Activated CD4-positive, alpha-beta memory T cell treated with anti-CD3 and anti-CD28 coated beads, Interleukin-2, amount 10 ng/mL, durations not matched to agents 7 days and 5 days (primary cell): ENCODE measurements around the gene AGR2. TPM values are rescaled to one million over a fixed set of nuclear protein-coding genes. Genes with fewer than 3 reads are reported as not detected.
"Not testable (repeated sequence)": the region's sequence is repeated elsewhere in the genome, so short reads cannot be mapped to it uniquely, and the experiment has no call there.

ENCODE experiments used
- CTCF ChIA-PET: fragments of 350-600 bp; sonication (Branson Sonifier 250); formaldehyde crosslinking; loops from one replicate; lab custom pipeline; 2021; ENCODE audit warnings: antibody characterized with exemption, inconsistent platforms; lab: Charles Lee
- POLR2A ChIA-PET: fragments of 350-600 bp; sonication (Branson Sonifier 250); formaldehyde crosslinking; loops from one replicate; lab custom pipeline; 2021; ENCODE audit warnings: antibody characterized with exemption; lab: Charles Lee
- DNase-seq: peaks from one replicate; pipeline ENCODE4 v3.0.0-alpha.2; 2020
- H3K27ac Mint-ChIP-seq: one replicate; pipeline ENCODE4 v1.8.0; 2021; ENCODE audit warnings: mild to moderate bottlenecking, mixed read lengths
- H3K27me3 Mint-ChIP-seq: one replicate; pipeline ENCODE4 v1.8.0; 2021; ENCODE audit warnings: mixed read lengths
- H3K36me3 Mint-ChIP-seq: one replicate; pipeline ENCODE4 v1.8.0; 2021; ENCODE audit warnings: low read depth, mixed read lengths
- H3K4me1 Mint-ChIP-seq: one replicate; pipeline ENCODE4 v1.8.0; 2021; ENCODE audit warnings: mixed read lengths
- H3K4me3 Mint-ChIP-seq: one replicate; pipeline ENCODE4 v1.8.0; 2021; ENCODE audit warnings: mild to moderate bottlenecking, mixed read lengths
- H3K9me3 Mint-ChIP-seq: one replicate; pipeline ENCODE4 v1.8.0; 2021; ENCODE audit warnings: mixed read lengths
- total RNA-seq, 2 experiments: library from RNA; stranded (reverse); gene quantifications; one replicate each; pipeline ENCODE4 v1.2.3, GENCODE V29; 2021

The AGR2 gene
- not detected for total RNA-seq

DNA sequence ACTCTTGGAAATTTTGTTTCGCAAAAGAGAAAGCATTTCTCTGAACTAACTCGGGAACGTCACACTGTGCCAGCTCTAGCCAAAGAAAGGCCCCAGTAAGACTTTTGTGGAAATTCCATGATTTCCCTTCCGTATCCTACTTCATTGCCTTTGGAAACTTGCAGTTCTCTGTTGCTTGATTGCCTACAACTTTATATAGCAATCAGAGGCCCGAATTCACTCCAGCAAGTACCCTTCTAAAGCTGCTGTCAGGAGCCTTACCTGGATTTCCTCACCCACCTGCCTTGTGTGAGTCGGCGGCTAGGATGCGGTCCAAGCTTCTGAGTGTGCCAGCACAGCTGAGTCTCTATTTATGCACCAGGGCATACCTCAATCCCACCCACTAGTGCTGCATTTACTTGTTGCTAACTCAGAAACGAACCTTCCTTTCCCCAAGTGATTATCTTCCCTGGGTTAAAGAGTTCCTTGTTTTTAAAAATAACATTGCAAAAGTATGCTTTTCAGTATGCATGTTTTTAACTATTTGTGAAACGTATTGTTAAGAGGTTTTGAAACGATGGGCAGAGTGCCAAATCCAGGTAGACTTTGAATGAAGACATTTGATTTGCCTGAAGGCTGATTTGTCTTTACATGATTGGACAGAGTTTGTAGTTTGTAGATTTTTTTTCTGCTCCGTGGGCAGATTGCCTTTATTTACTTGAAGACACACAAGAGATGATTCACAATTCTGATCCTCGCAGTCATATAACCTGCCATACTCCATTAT is at the start of gene AGR2:
Gene AGR2, minus strand, starts transcription at position 326 of the 766 bp plus-strand sequence. CDS start 3,203 bp downstream, outside the sequence.
- no peak within 1 kb of the TSS for H3K27ac Mint-ChIP-seq
- POLR2A ChIA-PET = no interaction called here
- H3K27me3 Mint-ChIP-seq = peaks cover 30% of the 10 kb centered on the region
- H3K4me1 Mint-ChIP-seq = no peaks in the 10 kb centered on the region
- H3K36me3 Mint-ChIP-seq = no peaks in the 10 kb centered on the region
- H3K4me3 Mint-ChIP-seq = no peak within 1 kb of the TSS
- CTCF ChIA-PET = interaction anchor here (1.6 kb wide), 1 partner anchor 34 kb away, joined by 3 read pairs; no protein-coding TSS in a partner anchor
- no peak for DNase-seq
- H3K9me3 Mint-ChIP-seq = no peaks in the 10 kb centered on the region

DNA sequence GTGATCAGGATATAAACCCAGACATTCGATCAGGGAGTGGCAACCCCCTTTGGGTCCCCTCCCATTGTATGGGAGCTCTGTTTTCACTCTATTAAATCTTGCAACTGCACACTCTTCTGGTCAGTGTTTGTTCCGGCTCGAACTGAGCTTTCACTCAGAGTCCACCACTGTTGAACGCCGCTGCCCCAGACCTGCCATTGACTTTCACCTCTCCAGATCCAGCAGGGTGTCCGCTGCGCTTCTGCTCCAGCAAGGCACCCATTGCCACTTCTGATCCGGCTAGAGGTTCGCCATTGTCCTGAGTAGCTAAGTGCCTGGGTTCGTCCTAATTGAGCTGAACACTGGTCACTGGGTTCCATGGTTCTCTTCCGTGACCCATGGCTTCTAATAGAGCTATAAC is 48.4 kb upstream of the AGR2 start:
- H3K4me1 Mint-ChIP-seq, DNase-seq, H3K4me3 Mint-ChIP-seq, H3K27ac Mint-ChIP-seq, POLR2A ChIA-PET, H3K9me3 Mint-ChIP-seq, H3K36me3 Mint-ChIP-seq, CTCF ChIA-PET: not testable (repeated sequence)
- peaks cover 33% of the 10 kb centered on the region for H3K27me3 Mint-ChIP-seq

DNA sequence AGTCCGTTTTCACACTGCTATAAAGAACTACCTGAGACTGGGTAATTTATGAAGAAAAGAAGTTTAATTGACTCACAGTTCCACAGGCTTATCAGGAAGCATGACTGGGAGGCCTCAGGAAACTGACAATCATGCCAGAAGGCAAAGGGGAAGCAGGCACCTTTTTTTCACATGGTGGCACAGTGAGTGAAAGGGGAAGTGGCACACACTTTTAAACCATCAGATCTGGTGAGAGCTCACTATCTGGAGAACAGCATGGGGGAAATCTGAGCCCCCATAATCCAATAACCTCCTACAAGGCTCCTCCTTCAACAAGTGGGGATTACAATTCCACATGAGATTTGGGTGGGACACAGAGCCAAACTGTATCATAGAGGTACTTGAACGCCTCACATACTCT is 47.0 kb upstream of the AGR2 start:
- no peaks in the 10 kb centered on the region for H3K36me3 Mint-ChIP-seq
- H3K9me3 Mint-ChIP-seq = no peaks in the 10 kb centered on the region
- H3K4me1 Mint-ChIP-seq = no peaks in the 10 kb centered on the region
- H3K4me3 Mint-ChIP-seq = no peak overlapping the region
- DNase-seq = no peak
- POLR2A ChIA-PET = no interaction called here
- peaks cover 35% of the 10 kb centered on the region for H3K27me3 Mint-ChIP-seq
- CTCF ChIA-PET = no interaction called here
- H3K27ac Mint-ChIP-seq = no peak overlapping the region

GRCh38 chr7:16850614-16851466 is 46.0 kb upstream of the AGR2 start:
- H3K27me3 Mint-ChIP-seq = peaks cover 36% of the 10 kb centered on the region
- POLR2A ChIA-PET = no interaction called here
- DNase-seq = no peak
- H3K27ac Mint-ChIP-seq = no peak overlapping the region
- H3K4me1 Mint-ChIP-seq = no peaks in the 10 kb centered on the region
- no peaks in the 10 kb centered on the region for H3K9me3 Mint-ChIP-seq
- no peak overlapping the region for H3K4me3 Mint-ChIP-seq
- CTCF ChIA-PET = no interaction called here
- H3K36me3 Mint-ChIP-seq = no peaks in the 10 kb centered on the region

GRCh38 chr7:16849296-16850148 is 44.7 kb upstream of the AGR2 start:
- H3K4me3 Mint-ChIP-seq = no peak overlapping the region
- POLR2A ChIA-PET = no interaction called here
- H3K36me3 Mint-ChIP-seq = no peaks in the 10 kb centered on the region
- no peak overlapping the region for H3K27ac Mint-ChIP-seq
- H3K4me1 Mint-ChIP-seq = no peaks in the 10 kb centered on the region
- no peaks in the 10 kb centered on the region for H3K9me3 Mint-ChIP-seq
- no peak for DNase-seq
- CTCF ChIA-PET = no interaction called here
- peaks cover 41% of the 10 kb centered on the region for H3K27me3 Mint-ChIP-seq

DNA sequence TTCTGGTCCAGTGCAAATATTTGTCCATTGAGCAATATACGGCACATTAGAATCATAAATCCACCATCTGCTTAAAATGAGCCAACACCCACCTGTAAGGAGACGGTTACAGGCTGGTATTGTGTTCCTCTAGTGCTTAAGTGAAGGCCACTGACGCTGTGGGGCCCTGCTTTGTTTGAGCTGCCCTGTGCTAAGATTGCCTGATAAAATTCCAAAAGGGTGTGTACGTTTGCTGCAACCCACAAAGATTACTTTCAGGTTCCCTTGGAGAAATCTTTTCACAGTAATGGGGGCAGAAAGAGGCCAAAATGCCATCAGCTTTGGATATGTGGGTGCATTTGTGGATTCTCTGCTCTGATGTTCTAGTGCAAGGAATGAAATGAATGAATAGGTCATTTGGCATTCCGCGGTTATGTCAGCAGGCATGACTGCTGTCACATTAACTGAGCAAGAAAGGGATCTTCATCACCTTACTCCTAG is 42.6 kb upstream of the AGR2 start:
- DNase-seq = no peak
- ChIA-PET CTCF (no interaction called here), POLR2A (no interaction called here)
- Mint-ChIP-seq H3K4me1 (no peaks in the 10 kb centered on the region), H3K27ac (no peak overlapping the region), H3K27me3 (peaks cover 39% of the 10 kb centered on the region), H3K9me3 (no peaks in the 10 kb centered on the region), H3K4me3 (no peak overlapping the region), H3K36me3 (no peaks in the 10 kb centered on the region)

DNA sequence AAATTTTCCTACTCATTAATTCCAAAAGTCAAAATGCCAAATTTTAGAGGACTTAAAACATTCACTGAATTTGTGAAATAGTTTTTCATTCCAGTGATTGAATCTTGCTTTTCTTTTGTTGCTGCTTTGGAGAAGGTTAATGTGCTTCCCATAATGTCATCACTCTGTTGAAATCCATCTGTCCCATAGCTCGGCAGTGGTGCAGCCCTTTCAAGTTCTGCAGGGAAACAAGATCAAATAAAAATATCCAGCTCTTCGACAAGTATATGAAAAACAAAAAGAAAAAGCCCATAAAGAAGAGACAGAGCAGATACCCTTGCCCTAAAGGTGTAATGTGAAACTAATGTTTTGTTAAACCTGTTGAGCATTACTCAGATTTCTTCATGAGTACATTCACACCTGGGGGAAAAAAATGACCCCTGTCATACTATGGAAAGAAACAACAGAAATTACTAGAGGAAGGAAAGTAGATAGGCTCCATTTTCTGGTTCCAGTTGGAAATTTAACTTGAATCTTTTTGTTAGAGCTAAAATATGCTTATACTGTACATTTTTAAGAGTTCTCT is 41.9 kb upstream of the AGR2 start:
- no peak overlapping the region for H3K27ac Mint-ChIP-seq
- H3K4me3 Mint-ChIP-seq = no peak overlapping the region
- no peaks in the 10 kb centered on the region for H3K4me1 Mint-ChIP-seq
- CTCF ChIA-PET = no interaction called here
- H3K36me3 Mint-ChIP-seq = no peaks in the 10 kb centered on the region
- POLR2A ChIA-PET = no interaction called here
- DNase-seq = no peak
- peaks cover 32% of the 10 kb centered on the region for H3K27me3 Mint-ChIP-seq
- no peaks in the 10 kb centered on the region for H3K9me3 Mint-ChIP-seq

DNA sequence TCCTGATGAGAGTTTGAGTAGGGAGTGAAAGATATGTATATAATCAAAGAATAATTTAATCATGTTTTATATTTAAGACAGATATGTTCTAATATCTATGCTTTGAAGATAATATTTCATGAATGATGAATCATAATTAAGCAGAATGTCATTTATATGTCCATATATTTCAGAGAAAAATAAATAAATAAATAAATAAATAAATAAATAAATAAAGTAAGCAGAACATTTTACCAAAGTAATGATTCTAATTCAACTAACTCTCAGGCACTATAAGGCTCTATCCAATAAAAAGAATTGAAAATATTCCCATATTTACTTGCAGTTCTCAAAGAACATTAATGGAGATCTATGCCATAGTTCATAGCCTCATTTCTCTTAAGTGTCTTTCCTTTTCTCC is 40.9 kb upstream of the AGR2 start:
- no peaks in the 10 kb centered on the region for H3K4me1 Mint-ChIP-seq
- H3K36me3 Mint-ChIP-seq = no peaks in the 10 kb centered on the region
- peaks cover 25% of the 10 kb centered on the region for H3K27me3 Mint-ChIP-seq
- H3K27ac Mint-ChIP-seq = no peak overlapping the region
- DNase-seq = no peak
- no peak overlapping the region for H3K4me3 Mint-ChIP-seq
- no peaks in the 10 kb centered on the region for H3K9me3 Mint-ChIP-seq
- POLR2A ChIA-PET = no interaction called here
- CTCF ChIA-PET = no interaction called here

DNA sequence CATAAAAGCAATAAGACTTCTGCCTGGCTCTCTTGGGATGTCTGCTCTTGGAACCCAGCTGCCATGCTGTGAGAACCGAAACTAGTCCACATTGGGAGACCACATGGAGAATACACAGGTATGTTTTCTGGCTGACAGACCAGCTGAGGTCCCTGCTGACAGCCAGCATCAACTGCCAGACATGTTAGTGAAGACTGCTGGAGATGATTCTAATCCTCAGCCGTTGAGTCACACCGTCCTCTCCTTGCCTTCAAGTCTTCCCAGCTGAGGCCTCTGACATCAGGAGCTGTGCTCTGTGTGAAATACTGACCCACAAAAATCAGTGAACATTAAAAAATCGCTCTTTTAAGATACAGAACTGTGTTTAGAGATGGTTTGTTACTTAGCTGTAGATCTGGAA is 36.9 kb upstream of the AGR2 start:
- ChIA-PET CTCF (no interaction called here), POLR2A (no interaction called here)
- Mint-ChIP-seq H3K4me1 (no peaks in the 10 kb centered on the region), H3K4me3 (no peak overlapping the region), H3K27me3 (peaks cover 10% of the 10 kb centered on the region), H3K27ac (no peak overlapping the region), H3K36me3 (no peaks in the 10 kb centered on the region), H3K9me3 (no peaks in the 10 kb centered on the region)
- DNase-seq = no peak

DNA sequence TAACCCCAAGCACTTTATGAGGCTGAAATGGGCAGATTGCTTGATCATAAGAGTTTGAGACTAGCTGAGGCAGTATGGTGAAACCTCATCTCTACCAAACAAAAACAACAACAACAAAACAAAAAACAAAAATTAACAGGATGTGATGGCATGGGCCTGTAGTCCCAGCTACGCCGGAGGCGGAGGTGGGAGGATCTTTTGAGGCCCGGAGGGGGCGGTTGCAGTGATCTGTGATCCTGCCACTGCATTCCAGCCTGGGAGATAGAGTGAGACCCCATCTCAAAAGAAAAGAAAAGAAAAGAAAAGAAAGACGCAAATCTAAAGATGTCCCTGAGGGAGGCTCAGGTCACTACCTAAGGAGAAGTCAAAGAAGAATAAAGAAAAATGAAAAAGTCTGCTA is 35.3 kb upstream of the AGR2 start:
- no peaks in the 10 kb centered on the region for H3K4me1 Mint-ChIP-seq
- no peaks in the 10 kb centered on the region for H3K9me3 Mint-ChIP-seq
- H3K27me3 Mint-ChIP-seq = peaks cover 8% of the 10 kb centered on the region
- ChIA-PET CTCF (interaction anchor here (0.7 to 1.1 kb wide), 3 partner anchors 9 to 137 kb away, joined by 3 read pairs; no protein-coding TSS in a partner anchor), POLR2A (no interaction called here)
- no peak for DNase-seq
- no peak overlapping the region for H3K27ac Mint-ChIP-seq
- no peak overlapping the region for H3K4me3 Mint-ChIP-seq
- H3K36me3 Mint-ChIP-seq = no peaks in the 10 kb centered on the region

GRCh38 chr7:16839646-16840045 is 34.8 kb upstream of the AGR2 start:
- no peak overlapping the region for H3K27ac Mint-ChIP-seq
- no peaks in the 10 kb centered on the region for H3K36me3 Mint-ChIP-seq
- no peaks in the 10 kb centered on the region for H3K9me3 Mint-ChIP-seq
- ChIA-PET POLR2A (no interaction called here), CTCF (interaction anchor here (0.7 to 1.1 kb wide), 3 partner anchors 9 to 138 kb away, joined by 3 read pairs; no protein-coding TSS in a partner anchor)
- peaks cover 8% of the 10 kb centered on the region for H3K27me3 Mint-ChIP-seq
- DNase-seq = no peak
- no peak overlapping the region for H3K4me3 Mint-ChIP-seq
- H3K4me1 Mint-ChIP-seq = no peaks in the 10 kb centered on the region

DNA sequence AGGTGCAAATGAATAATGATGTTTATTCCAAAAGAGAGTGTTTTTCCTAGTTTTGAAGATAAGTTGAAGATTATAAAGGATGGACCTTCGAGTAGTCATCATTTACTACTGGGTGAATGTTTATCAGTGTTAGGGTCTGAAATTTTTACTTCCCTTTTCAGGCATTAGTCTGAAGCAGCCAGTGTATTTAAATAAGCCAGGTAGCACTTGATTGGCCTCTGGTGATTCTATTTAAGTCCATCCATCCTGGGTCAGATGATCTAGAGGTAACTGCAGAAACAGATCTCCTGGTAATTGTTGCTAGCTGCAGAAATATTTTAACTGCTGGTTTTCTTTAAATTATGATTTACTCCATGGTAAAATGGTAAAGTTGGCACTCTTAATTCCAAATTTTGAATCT is 34.1 kb upstream of the AGR2 start:
- no peak overlapping the region for H3K4me3 Mint-ChIP-seq
- H3K9me3 Mint-ChIP-seq = no peaks in the 10 kb centered on the region

More for the DNA sequence above, 34.1 kb upstream of the AGR2 start:
- POLR2A ChIA-PET = no interaction called here
- no peaks in the 10 kb centered on the region for H3K4me1 Mint-ChIP-seq
- peaks cover 8% of the 10 kb centered on the region for H3K27me3 Mint-ChIP-seq
- no peak for DNase-seq
- H3K27ac Mint-ChIP-seq = no peak overlapping the region
- H3K36me3 Mint-ChIP-seq = no peaks in the 10 kb centered on the region
- CTCF ChIA-PET = interaction anchor here (1.1 to 1.4 kb wide), 2 partner anchors 8 to 34 kb away, joined by 3 read pairs; partner anchors contain the start of gene AGR2
